WERI-Rb-1 (cell line): Measurements from ENCODE around the gene SDHAF1.

Experiments used
- DNase-seq: peaks from one replicate; pipeline ENCODE4 v3.0.0-alpha.2; 2020
- H3K27ac ChIP-seq: fragments of 250-450 bp; sonication (Bioruptor Pico); 2 replicates; pipeline ENCODE4 v1.5.1; 2020; ENCODE audit warnings: mild to moderate bottlenecking, moderate library complexity
- H3K27me3 ChIP-seq: fragments of 250-450 bp; sonication (Bioruptor Pico); 2 replicates; pipeline ENCODE4 v1.5.1; 2021; ENCODE audit warnings: mild to moderate bottlenecking, low read depth, moderate library complexity; ENCODE audit not compliant: insufficient read depth, severe bottlenecking
- H3K36me3 ChIP-seq: fragments of 250-450 bp; sonication (Bioruptor Pico); 2 replicates; pipeline ENCODE4 v1.5.1; 2020; ENCODE audit warnings: mild to moderate bottlenecking, moderate library complexity
- H3K4me3 ChIP-seq: 2 replicates; pipeline ENCODE4 v1.5.1; 2011; ENCODE audit warnings: low read depth, mild to moderate bottlenecking, control low read depth, low read length
- H3K9me3 ChIP-seq: fragments of 250-450 bp; sonication (Bioruptor Pico); 2 replicates; pipeline ENCODE4 v1.5.1; 2021; ENCODE audit warnings: mild to moderate bottlenecking, moderate library complexity; ENCODE audit not compliant: severe bottlenecking
- TF ChIP-seq, protein P1 (sequence below): IDR thresholded peaks from 2 replicates; pipeline ENCODE4 v1.5.1; 2011; ENCODE audit warnings: low read depth, mild to moderate bottlenecking, control low read depth, inconsistent platforms, low read length

Gene SDHAF1

DNA sequence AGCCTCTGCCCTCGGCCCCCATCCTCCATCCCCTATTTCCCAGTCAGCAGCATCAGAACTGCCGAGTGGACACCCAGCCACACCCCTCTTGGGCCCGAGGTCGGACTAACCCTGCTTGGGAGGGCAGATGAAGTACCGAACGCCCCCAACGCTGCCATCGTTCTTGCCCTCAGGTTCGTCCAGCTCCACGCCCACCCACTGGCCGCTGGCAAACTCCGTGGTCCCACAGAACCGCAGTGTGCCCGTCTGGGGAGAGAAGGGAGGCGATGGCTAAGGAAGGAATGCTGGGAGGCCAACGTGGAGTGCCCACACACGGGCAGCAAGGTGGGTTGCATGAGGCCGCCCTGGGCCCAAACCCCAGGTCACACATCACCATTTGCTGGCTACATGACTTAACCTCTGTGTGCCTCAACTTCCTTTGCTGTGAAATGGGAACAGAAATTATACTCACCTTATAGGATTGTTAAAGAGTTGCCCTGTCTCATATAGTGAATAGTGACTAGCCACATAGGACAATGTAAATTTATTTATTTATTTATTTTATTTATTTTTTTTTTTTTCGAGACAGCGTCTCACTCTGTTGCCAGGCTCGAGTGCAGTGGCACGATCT is 24.2 kb downstream of the SDHAF1 start:
- Histone ChIP-seq H3K4me3 (no peak overlapping the region), H3K27ac (no peak overlapping the region), H3K36me3 (peaks cover 22% of the 10 kb centered on the region), H3K27me3 (no peaks in the 10 kb centered on the region), H3K9me3 (no peaks in the 10 kb centered on the region)
- TF ChIP-seq, protein P1, sequence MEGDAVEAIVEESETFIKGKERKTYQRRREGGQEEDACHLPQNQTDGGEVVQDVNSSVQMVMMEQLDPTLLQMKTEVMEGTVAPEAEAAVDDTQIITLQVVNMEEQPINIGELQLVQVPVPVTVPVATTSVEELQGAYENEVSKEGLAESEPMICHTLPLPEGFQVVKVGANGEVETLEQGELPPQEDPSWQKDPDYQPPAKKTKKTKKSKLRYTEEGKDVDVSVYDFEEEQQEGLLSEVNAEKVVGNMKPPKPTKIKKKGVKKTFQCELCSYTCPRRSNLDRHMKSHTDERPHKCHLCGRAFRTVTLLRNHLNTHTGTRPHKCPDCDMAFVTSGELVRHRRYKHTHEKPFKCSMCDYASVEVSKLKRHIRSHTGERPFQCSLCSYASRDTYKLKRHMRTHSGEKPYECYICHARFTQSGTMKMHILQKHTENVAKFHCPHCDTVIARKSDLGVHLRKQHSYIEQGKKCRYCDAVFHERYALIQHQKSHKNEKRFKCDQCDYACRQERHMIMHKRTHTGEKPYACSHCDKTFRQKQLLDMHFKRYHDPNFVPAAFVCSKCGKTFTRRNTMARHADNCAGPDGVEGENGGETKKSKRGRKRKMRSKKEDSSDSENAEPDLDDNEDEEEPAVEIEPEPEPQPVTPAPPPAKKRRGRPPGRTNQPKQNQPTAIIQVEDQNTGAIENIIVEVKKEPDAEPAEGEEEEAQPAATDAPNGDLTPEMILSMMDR = no peak
- DNase-seq = no peak

DNA sequence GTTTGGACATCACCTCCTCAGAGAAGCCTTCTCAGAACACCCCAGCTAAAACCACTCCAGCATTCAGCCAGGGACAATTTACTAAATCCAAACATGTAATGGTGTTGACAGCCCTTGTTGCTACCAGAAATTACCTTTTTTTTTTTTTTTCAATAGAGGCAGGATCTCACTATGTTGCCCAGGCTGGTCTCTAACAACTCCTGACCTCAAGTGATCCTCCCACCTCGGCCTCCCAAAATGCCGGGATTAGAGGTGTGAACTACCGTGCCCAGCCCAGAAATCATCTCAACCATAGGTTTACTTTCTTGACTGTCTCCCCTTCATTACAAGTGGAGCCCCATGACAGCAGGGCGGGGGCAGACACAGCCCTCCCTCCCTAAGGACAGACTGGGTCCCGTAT is 28.4 kb downstream of the SDHAF1 start:
- peaks cover 33% of the 10 kb centered on the region for H3K36me3 ChIP-seq

GRCh38 chr19:36025541-36025940 is 30.6 kb downstream of the SDHAF1 start:
- Histone ChIP-seq H3K4me3 (no peak overlapping the region), H3K27ac (no peak overlapping the region), H3K9me3 (no peaks in the 10 kb centered on the region), H3K27me3 (no peaks in the 10 kb centered on the region), H3K36me3 (peaks cover 35% of the 10 kb centered on the region)
- TF ChIP-seq, protein P1 = no peak
- no peak for DNase-seq

More for the DNA sequence above, 28.4 kb downstream of the SDHAF1 start:
- Histone ChIP-seq H3K4me3 (no peak overlapping the region), H3K27ac (no peak overlapping the region), H3K27me3 (no peaks in the 10 kb centered on the region), H3K9me3 (no peaks in the 10 kb centered on the region)
- no peak for DNase-seq
- TF ChIP-seq, protein P1 = no peak

DNA sequence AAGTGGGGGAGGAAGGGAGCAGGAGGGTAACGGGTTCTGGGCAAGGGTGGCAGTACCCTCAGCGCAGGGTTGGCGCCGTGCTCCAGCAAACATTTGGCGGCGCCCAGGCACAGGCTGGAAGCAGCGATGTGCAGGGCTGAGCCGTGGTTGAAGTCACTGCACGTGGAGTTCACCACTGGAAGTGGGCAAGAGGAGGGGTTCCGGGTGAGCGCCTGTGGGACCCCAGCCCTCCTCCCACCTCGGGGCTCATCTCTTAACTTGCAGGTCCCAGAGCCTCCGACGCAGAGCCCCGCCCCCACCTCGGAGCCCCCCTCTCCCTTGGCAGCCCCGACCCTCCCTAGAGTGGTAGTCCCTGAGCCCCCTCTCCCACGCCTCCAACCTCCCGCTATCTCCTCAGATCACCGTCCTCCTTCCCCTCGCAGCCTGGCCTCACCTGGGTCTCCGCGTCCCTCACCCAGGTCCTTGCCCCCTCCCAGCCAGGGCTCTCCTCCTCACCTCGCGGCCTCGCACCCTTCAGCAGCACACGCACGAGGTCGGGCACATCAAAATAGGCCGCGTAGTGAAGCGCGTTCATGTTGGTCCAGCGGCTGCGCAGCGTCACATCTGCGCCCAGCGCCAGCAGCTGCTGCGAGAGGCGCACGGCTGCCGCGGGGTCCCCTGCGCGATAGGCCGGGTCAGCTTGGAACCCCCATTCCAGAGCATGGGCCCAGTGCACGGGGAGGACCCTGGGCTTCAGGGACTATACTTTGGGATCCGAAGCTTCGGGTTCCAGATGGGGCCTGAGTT is 31.3 kb downstream of the SDHAF1 start:
- Histone ChIP-seq H3K36me3 (peaks cover 32% of the 10 kb centered on the region), H3K4me3 (no peak overlapping the region)

DNA sequence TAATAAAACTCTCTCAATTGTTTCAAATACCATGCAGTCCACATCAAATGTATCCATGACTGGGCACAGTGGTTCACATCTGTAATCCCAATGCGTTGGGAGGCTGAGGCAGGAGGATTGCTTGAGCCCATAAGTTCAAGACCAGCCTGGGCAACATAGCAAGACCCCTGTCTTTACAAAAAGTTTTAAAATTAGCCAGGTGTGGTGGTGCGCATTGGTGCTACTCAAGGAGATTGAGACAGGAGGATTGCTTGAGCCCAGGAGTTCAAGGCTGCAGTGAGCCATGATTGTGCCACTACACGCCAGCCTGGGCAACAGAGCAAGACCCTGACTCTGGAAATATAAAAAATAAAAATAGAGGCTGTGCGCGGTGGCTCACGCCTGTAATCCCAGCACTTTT is 32.7 kb downstream of the SDHAF1 start:
- no peak overlapping the region for H3K4me3 ChIP-seq
- H3K27ac ChIP-seq = no peak overlapping the region
- DNase-seq = no peak
- no peaks in the 10 kb centered on the region for H3K27me3 ChIP-seq
- peaks cover 25% of the 10 kb centered on the region for H3K36me3 ChIP-seq
- TF ChIP-seq, protein P1 = no peak
- no peaks in the 10 kb centered on the region for H3K9me3 ChIP-seq

More for the DNA sequence above, 31.3 kb downstream of the SDHAF1 start:
- Histone ChIP-seq H3K9me3 (no peaks in the 10 kb centered on the region), H3K27ac (no peak overlapping the region), H3K27me3 (no peaks in the 10 kb centered on the region)
- TF ChIP-seq, protein P1 = no peak
- no peak for DNase-seq
